SU-DHL-6 (cell line): ENCODE data around the gene PPP3CA.

Source experiments
- H2AFZ ChIP-seq: fragments of 200-600 bp; sonication (generic); 2 replicates; pipeline ENCODE4 v1.6.1; 2014; ENCODE audit warnings: low read depth, mild to moderate bottlenecking, moderate library complexity, mixed read lengths, antibody characterized with exemption, low read length; ENCODE audit not compliant: severe bottlenecking
- H3F3A ChIP-seq: fragments of 200-600 bp; shearing (Covaris generic); 2 replicates; pipeline ENCODE4 v1.6.0; 2016; ENCODE audit warnings: antibody characterized with exemption, mild to moderate bottlenecking; ENCODE audit not compliant: insufficient read depth
- H3K27ac ChIP-seq: fragments of 200-600 bp; sonication (generic); 2 replicates; pipeline ENCODE4 v1.5.1; 2016; ENCODE audit warnings: low read depth, mild to moderate bottlenecking, low read length, moderate library complexity, mixed read lengths
- H3K27me3 ChIP-seq: fragments of 200-600 bp; sonication (generic), shearing (Covaris generic); 2 replicates; pipeline ENCODE4 v1.6.0; 2014; ENCODE audit warnings: mild to moderate bottlenecking, low read length
- H3K36me3 ChIP-seq: fragments of 200-600 bp; sonication (generic); 2 replicates; pipeline ENCODE4 v1.6.1; 2014; ENCODE audit warnings: mild to moderate bottlenecking, low read length, mixed read lengths
- H3K4me2 ChIP-seq: fragments of 300-600, 200-600 bp; shearing (Covaris generic), sonication (generic); 2 replicates; pipeline ENCODE4 v1.6.0; 2014; ENCODE audit warnings: low read length, low read depth, mild to moderate bottlenecking; ENCODE audit not compliant: poor library complexity, severe bottlenecking
- H3K4me3 ChIP-seq: fragments of 200-600 bp; sonication (generic); 2 replicates; pipeline ENCODE4 v1.5.1; 2014; ENCODE audit warnings: antibody characterized with exemption, low read length, mild to moderate bottlenecking, mixed read lengths; ENCODE audit not compliant: insufficient read depth, poor library complexity, severe bottlenecking
- H3K79me2 ChIP-seq: fragments of 200-600 bp; sonication (generic); 2 replicates; pipeline ENCODE4 v1.6.1; 2014; ENCODE audit warnings: mild to moderate bottlenecking, low read length, moderate library complexity; ENCODE audit not compliant: insufficient read depth
- H3K9ac ChIP-seq: fragments of 200-600 bp; sonication (generic); 2 replicates; pipeline ENCODE4 v1.7.0; 2014; ENCODE audit warnings: mild to moderate bottlenecking, low read length
- H3K9me2 ChIP-seq: fragments of 200-600 bp; sonication (generic); replicated peaks from 2 replicates; pipeline ENCODE4 v1.6.1; 2014; ENCODE audit warnings: low read length; ENCODE audit not compliant: insufficient read depth
- H3K9me3 ChIP-seq: fragments of 200-600 bp; sonication (generic); 2 replicates; pipeline ENCODE4 v1.6.1; 2014; ENCODE audit warnings: low read length, mixed read lengths; ENCODE audit not compliant: insufficient read depth
- H4K20me1 ChIP-seq: fragments of 200-600 bp; sonication (generic); 2 replicates; pipeline ENCODE4 v1.6.1; 2014; ENCODE audit warnings: low read depth, mild to moderate bottlenecking, antibody characterized with exemption, low read length, moderate library complexity, mixed read lengths
- EZH2phosphoT487 ChIP-seq: fragments of 200-600 bp; sonication (generic), shearing (Covaris generic); conservative IDR thresholded peaks from 2 replicates; pipeline ENCODE4 v1.6.1; 2018; ENCODE audit warnings: mild to moderate bottlenecking, antibody characterized with exemption, low read length, moderate library complexity, mixed read lengths
- TF ChIP-seq, protein P1 (sequence below): fragments of 200-600 bp; sonication (generic); IDR thresholded peaks from one replicate; pipeline ENCODE4 v1.5.1; 2017; ENCODE audit warnings: antibody characterized with exemption, mild to moderate bottlenecking, low read length, moderate library complexity; ENCODE audit not compliant: insufficient read depth, poor library complexity, severe bottlenecking

The PPP3CA gene

DNA sequence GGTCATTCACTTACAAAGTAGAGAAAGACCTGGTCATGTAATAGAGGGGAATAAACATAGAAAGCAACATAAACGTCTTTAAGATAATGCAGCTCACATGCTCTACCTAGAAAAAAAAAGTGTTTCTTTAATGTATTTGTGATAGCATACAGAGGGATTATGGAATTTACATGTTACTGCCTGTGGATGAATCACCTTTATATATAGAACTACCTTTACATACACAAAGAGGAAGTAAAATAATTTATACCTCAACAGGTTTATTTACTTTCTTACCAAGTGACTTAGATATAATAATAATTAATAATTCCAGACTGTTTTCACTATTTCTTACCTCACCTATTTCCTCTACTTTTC is 81.5 kb downstream of the PPP3CA start:
- H3K79me2 ChIP-seq, result no peaks in the 10 kb centered on the region
- TF ChIP-seq EZH2phosphoT487, result no peak
- TF ChIP-seq, protein P1, sequence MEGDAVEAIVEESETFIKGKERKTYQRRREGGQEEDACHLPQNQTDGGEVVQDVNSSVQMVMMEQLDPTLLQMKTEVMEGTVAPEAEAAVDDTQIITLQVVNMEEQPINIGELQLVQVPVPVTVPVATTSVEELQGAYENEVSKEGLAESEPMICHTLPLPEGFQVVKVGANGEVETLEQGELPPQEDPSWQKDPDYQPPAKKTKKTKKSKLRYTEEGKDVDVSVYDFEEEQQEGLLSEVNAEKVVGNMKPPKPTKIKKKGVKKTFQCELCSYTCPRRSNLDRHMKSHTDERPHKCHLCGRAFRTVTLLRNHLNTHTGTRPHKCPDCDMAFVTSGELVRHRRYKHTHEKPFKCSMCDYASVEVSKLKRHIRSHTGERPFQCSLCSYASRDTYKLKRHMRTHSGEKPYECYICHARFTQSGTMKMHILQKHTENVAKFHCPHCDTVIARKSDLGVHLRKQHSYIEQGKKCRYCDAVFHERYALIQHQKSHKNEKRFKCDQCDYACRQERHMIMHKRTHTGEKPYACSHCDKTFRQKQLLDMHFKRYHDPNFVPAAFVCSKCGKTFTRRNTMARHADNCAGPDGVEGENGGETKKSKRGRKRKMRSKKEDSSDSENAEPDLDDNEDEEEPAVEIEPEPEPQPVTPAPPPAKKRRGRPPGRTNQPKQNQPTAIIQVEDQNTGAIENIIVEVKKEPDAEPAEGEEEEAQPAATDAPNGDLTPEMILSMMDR, result no peak
- no peaks in the 10 kb centered on the region for H3K36me3 ChIP-seq
- H3K4me3 ChIP-seq, result no peak overlapping the region
- no peaks in the 10 kb centered on the region for H3K9me2 ChIP-seq
- H3K27me3 ChIP-seq, result no peaks in the 10 kb centered on the region
- H3K4me2 ChIP-seq, result no peak overlapping the region
- no peaks in the 10 kb centered on the region for H3F3A ChIP-seq
- H2AFZ ChIP-seq, result no peak overlapping the region
- no peak overlapping the region for H3K27ac ChIP-seq
- H4K20me1 ChIP-seq, result no peaks in the 10 kb centered on the region; the same call in 1 of the 2 replicates
- H3K9ac ChIP-seq, result no peak overlapping the region
- H3K9me3 ChIP-seq, result no peaks in the 10 kb centered on the region

- Histone ChIP-seq H3K4me2 (no peak overlapping the region), H3K9ac (no peak overlapping the region), H2AFZ (no peak overlapping the region), H3K36me3 (no peaks in the 10 kb centered on the region), H3K9me2 (no peaks in the 10 kb centered on the region), H3K27me3 (no peaks in the 10 kb centered on the region), H3K27ac (no peak overlapping the region), H3K4me3 (no peak overlapping the region), H3K9me3 (no peaks in the 10 kb centered on the region), H4K20me1 (no peaks in the 10 kb centered on the region; the same call in 1 of the 2 replicates), H3F3A (no peaks in the 10 kb centered on the region), H3K79me2 (no peaks in the 10 kb centered on the region)
- no peak for TF ChIP-seq EZH2phosphoT487
- TF ChIP-seq, protein P1, result no peak
Observed at GRCh38 chr4:101264993-101265815, 82.1 kb downstream of the PPP3CA start.

GRCh38 chr4:101264512-101264911 is 82.8 kb downstream of the PPP3CA start:
- Histone ChIP-seq H4K20me1 (no peaks in the 10 kb centered on the region; the same call in 1 of the 2 replicates), H3K36me3 (no peaks in the 10 kb centered on the region), H3F3A (no peaks in the 10 kb centered on the region), H3K4me2 (no peak overlapping the region), H3K9me2 (no peaks in the 10 kb centered on the region), H3K27ac (no peak overlapping the region), H3K27me3 (no peaks in the 10 kb centered on the region), H3K79me2 (no peaks in the 10 kb centered on the region), H3K9ac (no peak overlapping the region), H3K9me3 (no peaks in the 10 kb centered on the region), H2AFZ (no peak overlapping the region), H3K4me3 (no peak overlapping the region)
- no peak for TF ChIP-seq EZH2phosphoT487
- TF ChIP-seq, protein P1, result no peak
